VCaP (cell line): ENCODE measurements around the gene POLR3C.

Source experiments
- H3K27ac ChIP-seq: fragments of 450-650 bp; 2 replicates; pipeline ENCODE4 v1.5.1; 2017
- TF ChIP-seq, protein P1 (sequence below): fragments of 450-650 bp; conservative IDR thresholded peaks from 2 replicates; pipeline ENCODE4 v1.5.1; 2017; ENCODE audit warnings: mild to moderate bottlenecking, moderate library complexity

POLR3C gene

DNA sequence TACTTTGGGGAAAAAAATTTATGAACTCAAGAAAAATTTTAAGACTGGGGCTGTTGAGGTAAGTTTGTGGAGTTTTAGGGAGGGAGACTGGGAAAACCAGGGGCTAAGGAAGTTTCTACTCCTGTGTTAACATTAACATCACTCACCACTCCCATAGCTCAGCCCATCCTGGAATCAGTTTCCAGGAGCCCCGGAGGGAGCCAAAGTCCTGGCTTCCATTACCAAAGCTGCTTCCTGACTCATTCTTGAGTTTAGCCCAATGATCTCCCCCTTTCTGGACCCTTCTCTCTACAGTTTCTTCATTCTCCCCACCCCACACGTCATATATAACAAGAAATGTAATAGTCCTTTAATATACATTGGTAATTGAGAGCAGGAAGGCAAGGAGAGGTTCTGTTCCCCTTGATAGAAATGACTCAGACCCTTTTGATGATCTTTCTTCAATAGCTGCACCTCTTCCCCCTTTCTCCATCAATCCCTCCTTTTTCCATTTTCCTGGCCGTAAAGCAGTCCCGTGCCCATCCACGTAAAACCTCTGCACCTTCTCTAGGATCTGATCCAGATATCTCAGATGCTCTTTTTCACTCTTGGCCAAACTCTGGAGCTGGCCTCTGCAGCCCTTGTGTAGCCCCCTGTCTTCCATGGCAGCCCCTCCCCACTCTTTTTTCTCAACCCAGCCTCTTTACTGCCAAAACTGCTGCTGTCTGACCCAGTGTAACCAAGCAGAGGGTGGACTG is 39.5 kb downstream of the POLR3C start:
- TF ChIP-seq, protein P1, sequence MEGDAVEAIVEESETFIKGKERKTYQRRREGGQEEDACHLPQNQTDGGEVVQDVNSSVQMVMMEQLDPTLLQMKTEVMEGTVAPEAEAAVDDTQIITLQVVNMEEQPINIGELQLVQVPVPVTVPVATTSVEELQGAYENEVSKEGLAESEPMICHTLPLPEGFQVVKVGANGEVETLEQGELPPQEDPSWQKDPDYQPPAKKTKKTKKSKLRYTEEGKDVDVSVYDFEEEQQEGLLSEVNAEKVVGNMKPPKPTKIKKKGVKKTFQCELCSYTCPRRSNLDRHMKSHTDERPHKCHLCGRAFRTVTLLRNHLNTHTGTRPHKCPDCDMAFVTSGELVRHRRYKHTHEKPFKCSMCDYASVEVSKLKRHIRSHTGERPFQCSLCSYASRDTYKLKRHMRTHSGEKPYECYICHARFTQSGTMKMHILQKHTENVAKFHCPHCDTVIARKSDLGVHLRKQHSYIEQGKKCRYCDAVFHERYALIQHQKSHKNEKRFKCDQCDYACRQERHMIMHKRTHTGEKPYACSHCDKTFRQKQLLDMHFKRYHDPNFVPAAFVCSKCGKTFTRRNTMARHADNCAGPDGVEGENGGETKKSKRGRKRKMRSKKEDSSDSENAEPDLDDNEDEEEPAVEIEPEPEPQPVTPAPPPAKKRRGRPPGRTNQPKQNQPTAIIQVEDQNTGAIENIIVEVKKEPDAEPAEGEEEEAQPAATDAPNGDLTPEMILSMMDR = no peak
- H3K27ac ChIP-seq = no peak overlapping the region

DNA sequence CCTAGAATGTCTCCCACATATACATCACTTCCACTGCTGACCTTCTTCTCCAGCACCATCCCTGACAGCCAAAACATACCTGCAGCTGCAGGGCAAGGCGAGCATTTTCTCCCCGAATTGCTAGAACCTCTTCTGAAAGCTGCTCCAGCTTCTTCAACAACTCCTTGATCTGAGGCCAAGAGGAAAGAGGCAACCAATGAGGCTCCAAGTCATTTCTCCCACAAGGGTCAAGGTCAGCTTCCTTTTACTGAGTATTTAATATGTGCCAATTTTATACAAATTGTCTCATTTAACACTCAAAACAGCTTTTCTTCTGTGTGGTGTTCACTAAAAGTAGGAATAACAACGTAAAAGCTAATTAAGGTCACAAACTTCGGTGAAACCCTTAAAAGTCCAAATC is 44.2 kb downstream of the POLR3C start:
- TF ChIP-seq, protein P1 = no peak
- no peak overlapping the region for H3K27ac ChIP-seq

DNA sequence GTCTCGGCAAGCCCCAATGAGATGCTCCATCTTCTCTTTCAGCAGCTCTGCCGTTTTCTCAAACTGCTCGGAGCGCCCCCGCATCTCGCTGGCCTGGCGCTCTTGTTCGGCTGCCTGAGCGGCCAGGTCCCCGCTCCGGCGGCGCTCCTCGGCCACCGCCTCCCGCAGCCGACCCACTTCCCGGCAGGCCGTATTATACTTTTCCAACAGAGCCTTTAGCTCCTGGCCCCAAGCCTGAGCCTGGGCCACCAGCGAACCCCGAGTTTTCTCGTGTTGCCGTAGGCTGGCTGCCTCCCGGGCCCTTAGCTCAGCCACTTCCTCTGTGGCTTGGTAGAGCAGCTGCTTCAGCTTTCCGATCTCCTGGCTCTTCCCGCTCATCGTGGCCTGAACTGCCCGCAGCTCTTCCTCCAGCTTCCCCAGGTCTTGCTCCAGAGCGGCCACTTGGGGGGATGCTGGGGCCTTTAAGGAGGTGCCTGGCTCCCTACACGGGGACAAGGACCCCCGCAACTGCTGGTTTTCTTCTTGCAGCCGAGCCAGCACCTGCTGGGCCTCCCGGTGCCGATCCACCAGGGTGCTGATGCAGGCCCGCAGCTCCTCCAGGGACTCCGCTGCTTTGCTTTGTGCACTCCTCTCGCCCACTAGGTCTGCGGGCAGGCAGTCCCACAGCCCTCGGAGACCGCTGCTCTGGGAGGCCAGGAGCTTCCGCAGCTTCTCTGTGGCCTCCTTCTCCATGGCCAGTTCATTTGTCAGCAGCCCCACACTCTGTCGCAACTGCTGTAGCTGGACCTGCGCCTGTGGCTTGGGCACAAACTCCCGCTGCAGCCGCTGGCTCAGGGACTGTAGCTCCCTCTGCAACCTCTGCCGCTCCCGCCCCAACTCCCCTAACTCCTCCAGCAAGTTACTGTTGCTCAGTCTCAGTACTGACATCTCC is 48.3 kb downstream of the POLR3C start:
- TF ChIP-seq, protein P1 = no peak
- H3K27ac ChIP-seq = no peak overlapping the region

- TF ChIP-seq, protein P1 = no peak
- H3K27ac ChIP-seq = no peak overlapping the region
Observed at GRCh38 chr1:145874646-145875045, 50.6 kb downstream of the POLR3C start.

GRCh38 chr1:145877923-145878486 is 54.0 kb downstream of the POLR3C start:
- TF ChIP-seq, protein P1 = no peak
- H3K27ac ChIP-seq = no peak overlapping the region

- TF ChIP-seq, protein P1 = no peak
- no peak overlapping the region for H3K27ac ChIP-seq
Observed at GRCh38 chr1:145878724-145879123, 54.7 kb downstream of the POLR3C start.

DNA sequence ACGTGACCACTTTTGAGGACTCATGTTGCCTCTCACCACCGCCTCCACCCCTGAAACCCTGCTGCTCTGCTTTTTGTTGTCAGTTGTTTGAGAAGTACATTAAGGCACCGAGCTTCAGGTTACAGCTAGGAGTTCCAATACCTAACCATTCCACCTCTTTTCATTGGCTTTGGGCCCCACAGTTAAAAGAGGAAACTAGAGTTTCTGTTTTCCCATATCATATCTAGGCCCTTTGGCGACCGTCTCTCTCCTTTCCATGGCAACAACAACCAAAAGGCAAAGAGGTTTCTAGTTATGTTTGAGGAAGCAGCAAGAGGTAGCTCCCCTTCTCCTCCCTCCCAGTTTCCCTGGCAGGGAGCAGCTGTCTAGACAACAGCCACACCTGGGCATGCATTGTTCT is 55.8 kb downstream of the POLR3C start:
- TF ChIP-seq, protein P1 = no peak
- H3K27ac ChIP-seq = no peak overlapping the region
